GM19468 (cell line): ENCODE results near the gene HSPB1.
"Not testable (repeated sequence)": the region's sequence is repeated elsewhere in the genome, so short reads cannot be mapped to it uniquely, and the experiment has no call there.

ENCODE experiments used
- ATAC-seq: cut with Tn5 transposase; IDR thresholded peaks from one replicate; pipeline ENCODE4 v1.9.1; 2021; ENCODE audit warnings: mild to moderate bottlenecking, moderate library complexity, moderate number of reproducible peaks; ENCODE audit not compliant: unreplicated experiment; ENCODE audit errors: extremely low read depth

HSPB1 gene

DNA sequence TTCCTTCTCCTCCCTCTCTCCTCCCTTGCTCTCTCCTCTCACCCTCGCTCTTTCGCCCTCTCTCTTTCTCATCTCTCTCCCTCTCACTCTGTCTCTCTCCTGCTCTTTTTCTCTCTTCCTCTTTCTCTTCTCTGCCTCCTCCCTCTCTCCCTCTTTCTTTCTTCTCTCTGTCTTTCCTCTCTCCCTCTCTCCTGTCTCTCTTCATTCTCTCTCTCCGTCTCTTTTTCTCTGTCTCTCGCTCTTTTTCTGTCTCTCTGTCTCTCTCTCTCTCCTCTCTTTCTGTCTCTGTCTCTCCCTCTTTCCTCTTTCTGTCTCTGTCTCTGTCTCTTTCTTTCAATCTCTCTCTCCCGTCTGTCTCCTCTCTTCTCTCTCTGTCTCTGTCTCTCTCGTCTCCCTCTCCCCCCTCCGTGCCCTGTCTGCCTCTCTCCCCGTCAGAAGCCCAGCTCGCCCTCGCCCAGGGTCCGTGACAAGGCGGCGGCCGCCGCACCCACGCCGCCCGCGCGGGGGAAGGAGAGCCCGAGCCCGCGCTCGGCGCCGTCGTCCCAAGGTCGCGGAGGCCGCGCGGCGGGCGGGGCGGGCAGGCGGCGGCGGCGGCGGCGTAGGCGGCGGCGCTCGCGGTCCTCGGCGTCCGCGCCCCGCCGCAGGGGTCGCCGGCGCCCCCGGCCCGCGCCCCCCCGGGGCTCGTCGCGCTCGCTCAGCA, 21.3 kb upstream of the HSPB1 start:
- no peak for ATAC-seq

DNA sequence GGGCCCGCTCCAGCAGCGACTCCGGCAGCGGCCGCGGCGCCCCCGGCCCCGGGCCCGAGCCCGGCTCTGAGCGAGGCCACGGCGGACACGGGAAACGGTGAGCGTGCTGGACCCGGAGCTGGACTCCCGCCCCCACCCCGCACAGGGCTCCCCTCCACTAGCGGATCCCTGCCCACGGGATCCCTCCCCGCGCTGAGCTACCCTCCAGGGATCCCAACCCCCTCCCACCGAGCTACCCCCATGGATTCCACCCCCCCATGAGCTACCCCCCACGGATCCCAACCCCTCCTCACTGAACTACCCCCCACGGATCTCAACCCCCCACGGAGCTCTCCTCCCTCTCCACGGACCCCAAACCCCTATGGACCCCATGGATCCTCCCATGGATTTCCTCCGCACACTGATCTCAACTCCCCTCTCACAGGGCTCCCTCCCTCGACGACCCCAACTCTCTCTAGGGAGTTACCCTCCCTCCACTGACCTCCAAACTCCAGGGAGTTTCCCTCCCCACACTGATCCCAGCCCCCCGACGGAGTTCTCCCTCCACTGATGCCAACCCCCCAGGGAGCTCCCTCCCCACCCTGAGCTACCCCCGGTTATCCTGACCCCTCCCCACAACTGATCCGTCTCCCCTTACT, 20.6 kb upstream of the HSPB1 start:
- no peak for ATAC-seq

GRCh38 chr7:76282344-76283253, 19.9 kb upstream of the HSPB1 start:
- ATAC-seq: no peak

DNA sequence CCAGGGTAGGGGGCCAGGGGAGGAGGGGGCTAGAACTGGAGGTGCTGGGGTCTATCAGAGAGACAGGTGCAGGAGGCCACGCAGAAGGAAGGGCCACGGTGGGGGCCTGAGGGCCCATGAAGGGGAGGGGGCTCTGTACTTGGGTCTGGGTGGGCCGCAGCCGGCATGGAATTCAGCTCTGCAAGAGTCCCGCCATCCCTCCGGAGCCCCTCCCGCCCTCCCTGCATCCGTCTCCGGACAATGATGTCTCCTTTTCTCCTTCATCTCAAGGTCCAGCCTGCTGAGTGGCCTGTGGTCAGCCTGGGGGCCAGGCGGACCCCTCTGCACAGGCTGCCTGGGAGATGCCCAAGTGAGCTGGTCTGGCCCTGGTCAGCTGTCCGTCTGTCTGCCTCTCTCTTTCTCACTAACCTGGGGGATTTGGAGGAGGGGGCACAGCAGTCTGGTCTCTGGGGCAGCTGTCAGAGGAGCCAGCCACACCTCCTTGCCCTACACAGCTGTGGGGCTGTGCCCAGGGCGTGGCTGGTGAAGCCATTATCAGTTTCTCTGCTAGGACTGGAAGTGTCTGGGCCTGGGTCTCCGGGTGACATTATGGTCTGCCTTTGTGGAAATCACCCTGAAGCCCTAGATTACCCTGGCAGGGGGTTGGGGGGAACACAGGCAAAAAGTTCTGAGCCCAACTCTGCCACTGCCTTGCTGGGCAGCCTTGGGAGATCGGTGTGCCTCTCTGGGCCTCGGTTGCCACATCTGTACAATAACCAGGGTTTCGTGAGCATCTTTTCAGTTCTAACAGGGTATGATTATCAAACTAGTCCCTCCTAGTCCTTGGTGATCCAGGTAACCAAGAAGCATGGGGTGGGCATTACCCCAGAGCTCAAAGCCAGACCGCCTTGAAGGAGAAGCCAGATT, 19.0 kb upstream of the HSPB1 start:
- ATAC-seq: no peak

DNA sequence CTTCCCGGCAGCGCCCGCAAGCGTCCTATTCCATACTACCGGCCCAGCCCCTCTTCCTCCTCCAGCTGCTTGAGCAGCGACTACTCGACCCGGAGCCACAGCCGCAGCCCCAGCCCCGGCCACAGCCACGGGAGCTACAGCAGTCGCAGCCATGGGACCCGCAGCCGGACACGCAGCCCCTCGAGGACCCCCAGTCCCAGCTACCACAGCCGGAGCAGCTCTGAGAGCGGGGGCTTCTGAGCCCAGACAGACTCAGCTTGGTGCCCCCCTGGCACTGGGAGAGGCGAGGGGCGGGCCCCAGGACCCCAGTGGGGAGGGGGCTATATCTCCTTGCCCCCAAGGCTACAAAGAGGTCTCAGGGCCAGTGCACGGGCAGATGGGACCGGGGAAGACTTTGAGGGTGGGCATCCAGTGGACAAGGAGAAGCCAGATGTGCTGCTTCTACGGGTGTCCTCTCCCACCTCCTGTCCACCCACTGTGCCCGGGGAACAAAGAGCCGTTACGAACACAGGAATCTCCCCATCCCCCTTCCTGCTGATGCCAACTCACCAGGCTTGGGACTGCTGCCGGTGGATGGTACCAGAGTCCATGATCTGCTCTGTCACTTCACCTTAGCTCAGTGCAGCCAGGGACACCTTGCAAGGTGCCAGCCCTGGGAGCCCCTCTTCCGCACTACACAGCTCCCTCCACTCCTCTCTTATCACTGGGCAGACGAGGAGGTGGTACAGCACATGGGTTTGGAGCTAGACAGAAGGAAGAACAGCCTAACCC, 16.7 kb upstream of the HSPB1 start:
- no peak for ATAC-seq

DNA sequence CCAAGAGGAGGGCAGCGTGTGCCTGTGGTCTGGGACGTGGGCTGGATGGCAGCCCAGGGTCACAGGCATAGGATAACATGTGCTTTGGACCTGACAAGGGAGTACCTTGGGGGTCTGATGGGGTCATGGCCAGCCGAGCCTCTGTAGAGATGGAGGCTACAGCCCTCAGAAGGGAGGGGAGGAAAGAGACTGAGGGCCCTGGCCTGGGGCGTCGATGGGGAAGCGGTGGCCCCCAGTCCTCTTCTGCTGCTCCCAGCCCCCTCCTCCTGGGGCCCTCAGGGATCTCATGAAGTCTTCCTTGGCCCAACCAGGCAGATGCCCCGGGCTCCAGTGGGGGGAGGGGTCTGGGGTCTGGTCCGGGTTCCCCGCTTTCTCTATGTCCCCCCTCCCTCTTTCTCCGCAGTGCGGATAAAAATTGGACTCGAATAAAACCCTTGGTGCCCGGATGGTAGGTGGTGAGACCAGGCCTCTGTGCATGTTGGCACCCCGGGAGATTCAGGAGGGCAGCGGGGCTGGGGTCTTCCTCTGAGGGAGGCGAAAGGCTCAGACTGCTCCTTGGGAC, 15.6 kb upstream of the HSPB1 start:
- ATAC-seq: no peak

- ATAC-seq: not testable (repeated sequence)
These were observed 11.6 kb upstream of the HSPB1 start for GRCh38 chr7:76290847-76291350.

DNA sequence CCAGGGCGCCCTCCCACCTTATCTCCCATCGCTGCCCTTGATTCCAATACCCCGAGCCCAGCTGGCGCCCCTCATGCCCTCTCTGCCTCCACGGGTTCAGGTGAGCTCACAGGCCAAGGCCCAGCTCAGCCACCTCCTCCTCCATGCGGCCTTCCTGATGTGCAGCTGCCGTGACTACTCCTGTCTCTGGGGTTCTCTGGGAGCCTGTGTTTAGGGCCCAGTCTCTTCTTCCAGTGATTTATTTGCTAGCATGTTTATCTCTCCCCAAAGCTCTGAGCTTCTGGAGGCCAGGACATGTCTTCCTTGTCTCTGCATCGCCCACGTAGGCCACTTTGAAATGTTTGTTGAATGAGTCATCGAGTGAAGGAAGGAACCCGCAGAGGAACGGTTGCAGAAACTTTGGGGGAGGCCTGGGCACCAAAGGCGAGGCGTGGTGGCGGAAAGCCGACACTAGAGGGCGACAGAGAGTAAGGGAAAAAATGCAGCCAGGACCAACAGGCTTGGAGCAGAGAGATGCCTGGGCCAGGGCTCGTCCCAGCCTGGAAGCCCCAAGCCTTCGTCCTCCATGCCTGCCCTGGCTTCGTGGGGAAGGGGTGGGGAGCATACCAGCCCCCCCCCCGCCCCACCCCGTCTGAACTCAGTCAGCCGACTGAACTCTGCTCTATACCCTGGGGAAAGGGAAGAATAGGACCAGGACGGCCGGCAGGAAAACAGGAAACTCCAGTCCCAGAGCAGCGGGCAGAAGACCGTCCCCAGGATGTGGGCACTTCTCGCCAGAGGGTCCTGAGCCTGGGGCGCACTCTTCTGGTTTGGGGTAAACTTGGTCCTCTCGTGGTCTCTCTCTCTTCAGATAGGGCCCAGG, 10.9 kb upstream of the HSPB1 start:
- peak; percentile 66 for ATAC-seq

- no peak for ATAC-seq
These were observed 10.3 kb upstream of the HSPB1 start for GRCh38 chr7:76292213-76292573.

DNA sequence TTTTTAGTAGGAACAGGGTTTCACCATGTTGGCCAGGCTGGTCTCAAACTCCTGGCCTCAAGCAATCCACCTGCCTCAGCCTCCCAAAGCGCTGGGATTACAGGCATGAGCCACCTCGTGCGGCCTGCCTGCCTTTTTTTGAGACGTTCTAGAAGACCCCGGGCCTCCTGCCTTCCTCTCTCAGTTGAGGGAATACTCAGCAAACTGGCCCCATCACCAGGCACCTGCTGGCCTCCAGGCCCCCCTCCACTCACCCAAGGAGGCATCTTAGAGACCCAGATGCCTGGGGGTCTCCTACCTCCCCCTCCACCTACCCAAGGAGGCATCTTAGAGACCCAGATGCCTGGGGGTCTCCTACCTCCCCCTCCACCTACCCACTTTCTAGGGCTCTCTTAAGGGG, 9.6 kb upstream of the HSPB1 start:
- ATAC-seq: not testable (repeated sequence)

GRCh38 chr7:76293407-76293901, 9.0 kb upstream of the HSPB1 start:
- ATAC-seq: no peak

DNA sequence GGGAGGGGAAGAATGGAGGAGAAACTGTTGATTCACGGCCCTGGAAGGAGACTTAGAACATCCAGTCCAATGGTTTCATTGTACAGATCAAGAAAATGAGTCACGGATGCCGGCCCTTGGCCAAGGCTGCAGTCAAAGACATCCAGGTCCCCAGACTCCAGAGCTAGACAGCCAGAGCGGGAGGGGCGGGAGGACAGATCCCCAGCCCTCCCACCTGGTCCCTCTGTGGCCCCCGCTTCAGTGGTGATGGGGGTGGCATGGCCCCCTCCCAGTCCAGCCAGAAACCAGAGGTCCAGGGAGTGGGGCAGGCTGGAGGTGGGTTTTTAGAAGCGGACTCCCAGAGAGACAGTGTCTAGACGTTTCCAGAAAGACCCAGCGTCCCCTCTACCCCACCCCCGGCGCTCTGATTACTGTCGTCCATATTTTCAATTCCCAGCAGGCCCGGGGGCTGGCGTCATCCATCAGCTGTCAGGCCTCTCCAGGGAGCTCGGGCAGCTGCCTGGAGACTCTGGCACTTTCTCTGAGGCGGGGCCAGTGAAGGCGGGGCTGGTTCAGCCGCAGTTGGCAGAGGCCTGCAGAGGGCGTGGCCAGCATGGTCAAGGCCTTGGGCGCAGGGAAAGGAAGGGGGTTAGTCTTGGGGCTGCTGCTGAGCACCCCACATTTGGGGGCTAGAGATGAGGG, 8.0 kb upstream of the HSPB1 start:
- ATAC-seq: no peak

DNA sequence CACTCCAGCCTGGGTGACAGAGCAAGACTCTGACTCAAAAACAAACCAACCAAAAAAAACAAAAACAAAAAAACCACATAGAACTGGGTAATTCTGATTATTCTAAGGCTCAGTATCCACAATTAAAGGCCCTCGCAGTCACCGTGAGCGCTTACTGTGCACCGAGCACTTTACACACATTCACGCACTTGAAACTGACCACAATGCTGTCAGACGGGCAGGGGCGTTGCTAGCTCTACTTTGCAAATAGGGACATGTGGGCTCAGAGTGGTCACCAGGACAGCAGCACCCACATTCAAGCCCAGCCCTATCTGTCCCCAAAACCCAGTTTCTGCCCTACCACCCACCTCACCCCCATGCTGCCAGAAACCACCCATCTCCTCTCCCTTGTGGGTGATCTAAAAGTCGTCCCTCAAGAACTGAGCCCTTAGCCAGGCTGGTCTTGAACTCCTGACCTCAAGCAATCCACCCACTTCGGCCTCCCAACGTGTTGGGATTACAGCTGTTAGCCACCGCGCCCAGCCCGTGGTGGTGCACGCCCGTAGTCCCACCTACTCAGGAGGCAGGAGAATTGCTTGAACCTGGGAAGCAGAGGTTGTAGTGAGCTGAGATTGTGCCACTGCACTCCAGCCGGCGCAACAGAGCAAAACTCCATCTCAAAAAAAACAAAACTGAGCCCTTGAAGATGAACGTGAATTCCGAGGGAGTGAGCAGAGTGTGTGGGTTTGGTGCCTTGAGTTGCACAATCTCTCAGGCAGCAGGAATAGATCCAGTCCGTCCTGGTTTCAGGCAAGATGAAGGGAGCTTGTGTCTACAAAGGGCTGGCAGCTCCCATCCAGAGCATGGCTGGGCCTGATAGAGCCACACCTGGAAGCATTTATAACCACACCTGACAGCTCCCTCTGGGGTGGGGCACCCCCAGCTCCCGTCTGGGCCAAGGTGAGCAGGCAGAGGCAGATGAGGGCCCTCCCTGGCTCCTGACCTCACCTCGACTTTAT, 5.4 kb upstream of the HSPB1 start:
- no peak for ATAC-seq

GRCh38 chr7:76300166-76300731, 2.2 kb upstream of the HSPB1 start:
- no peak for ATAC-seq

DNA sequence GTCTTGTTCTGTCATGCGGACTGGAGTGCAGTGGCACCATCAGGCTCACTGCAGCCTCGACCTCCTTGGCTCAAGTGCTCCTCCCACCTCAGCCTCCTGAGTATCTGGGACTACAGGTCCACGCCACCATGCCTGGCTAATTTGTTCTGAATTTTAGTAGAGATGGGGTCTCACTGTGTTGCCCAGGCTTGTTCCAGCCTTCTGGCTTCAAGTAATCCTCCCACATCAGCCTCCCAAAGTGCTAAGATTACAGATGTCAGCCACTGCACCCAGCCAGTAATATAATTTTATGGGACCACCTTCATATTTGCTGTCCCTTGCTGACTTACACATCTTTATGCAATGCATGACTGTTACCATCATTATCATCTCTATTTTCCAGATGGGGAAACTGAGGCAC, 1.5 kb upstream of the HSPB1 start:
- no peak for ATAC-seq
